ENCODE measurements around the gene SPATA20.

The SPATA20 gene

GRCh38 chr17:50590946-50591737 lies 44.2 kb downstream of the SPATA20 start:
- H3K4me3 Mint-ChIP-seq: no peak overlapping the region
- H3K27me3 Mint-ChIP-seq: peaks cover 29% of the 10 kb centered on the region
- DNase-seq: no peak
- CTCF ChIA-PET: no interaction called here
- H3K27ac Mint-ChIP-seq: no peak overlapping the region
- no peaks in the 10 kb centered on the region for H3K9me3 Mint-ChIP-seq
- no peaks in the 10 kb centered on the region for H3K4me1 Mint-ChIP-seq
- no peaks in the 10 kb centered on the region for H3K36me3 Mint-ChIP-seq

- Mint-ChIP-seq H3K4me3 (no peak overlapping the region), H3K27me3 (peaks cover 14% of the 10 kb centered on the region), H3K27ac (no peak overlapping the region), H3K36me3 (no peaks in the 10 kb centered on the region), H3K9me3 (no peaks in the 10 kb centered on the region), H3K4me1 (no peaks in the 10 kb centered on the region)
- CTCF ChIA-PET: no interaction called here
- DNase-seq: no peak
Measured at GRCh38 chr17:50593321-50593720, 46.3 kb downstream of the SPATA20 start.

- DNase-seq: no peak
- Mint-ChIP-seq H3K36me3 (no peaks in the 10 kb centered on the region), H3K9me3 (no peaks in the 10 kb centered on the region)
Measured at GRCh38 chr17:50594128-50594823, 47.3 kb downstream of the SPATA20 start.

GRCh38 chr17:50594892-50595291 lies 47.9 kb downstream of the SPATA20 start:
- peaks cover 14% of the 10 kb centered on the region for H3K27me3 Mint-ChIP-seq
- H3K9me3 Mint-ChIP-seq: no peaks in the 10 kb centered on the region
- H3K4me1 Mint-ChIP-seq: no peaks in the 10 kb centered on the region
- H3K4me3 Mint-ChIP-seq: no peak overlapping the region
- CTCF ChIA-PET: no interaction called here
- no peak for DNase-seq
- H3K27ac Mint-ChIP-seq: no peak overlapping the region
- H3K36me3 Mint-ChIP-seq: no peaks in the 10 kb centered on the region

More at GRCh38 chr17:50594128-50594823, 47.3 kb downstream of the SPATA20 start:
- CTCF ChIA-PET: no interaction called here
- Mint-ChIP-seq H3K27ac (no peak overlapping the region), H3K4me3 (no peak overlapping the region), H3K4me1 (no peaks in the 10 kb centered on the region), H3K27me3 (peaks cover 14% of the 10 kb centered on the region)

GRCh38 chr17:50596191-50597037 lies 49.4 kb downstream of the SPATA20 start:
- H3K4me3 Mint-ChIP-seq: no peak overlapping the region
- no peak overlapping the region for H3K27ac Mint-ChIP-seq
- no peaks in the 10 kb centered on the region for H3K4me1 Mint-ChIP-seq
- CTCF ChIA-PET: interaction anchor here (1.3 kb wide), 1 partner anchor 20 kb away, joined by 4 read pairs; no protein-coding TSS in a partner anchor
- H3K9me3 Mint-ChIP-seq: no peaks in the 10 kb centered on the region
- DNase-seq: no peak
- H3K36me3 Mint-ChIP-seq: no peaks in the 10 kb centered on the region
- peaks cover 15% of the 10 kb centered on the region for H3K27me3 Mint-ChIP-seq

GRCh38 chr17:50598487-50598886 lies 51.5 kb downstream of the SPATA20 start:
- no peak overlapping the region for H3K27ac Mint-ChIP-seq
- CTCF ChIA-PET: no interaction called here
- no peak for DNase-seq
- no peaks in the 10 kb centered on the region for H3K9me3 Mint-ChIP-seq
- no peaks in the 10 kb centered on the region for H3K36me3 Mint-ChIP-seq
- no peak overlapping the region for H3K4me3 Mint-ChIP-seq
- peaks cover 24% of the 10 kb centered on the region for H3K27me3 Mint-ChIP-seq
- no peaks in the 10 kb centered on the region for H3K4me1 Mint-ChIP-seq

GRCh38 chr17:50599606-50600005 lies 52.6 kb downstream of the SPATA20 start:
- DNase-seq: no peak
- Mint-ChIP-seq H3K27me3 (peaks cover 35% of the 10 kb centered on the region), H3K4me3 (no peak overlapping the region), H3K36me3 (no peaks in the 10 kb centered on the region), H3K27ac (no peak overlapping the region), H3K9me3 (no peaks in the 10 kb centered on the region), H3K4me1 (no peaks in the 10 kb centered on the region)
- CTCF ChIA-PET: no interaction called here

GRCh38 chr17:50601823-50602375 lies 54.9 kb downstream of the SPATA20 start:
- H3K4me1 Mint-ChIP-seq: no peaks in the 10 kb centered on the region
- DNase-seq: no peak
- CTCF ChIA-PET: no interaction called here
- peaks cover 52% of the 10 kb centered on the region for H3K27me3 Mint-ChIP-seq
- H3K36me3 Mint-ChIP-seq: no peaks in the 10 kb centered on the region
- no peak overlapping the region for H3K27ac Mint-ChIP-seq
- H3K4me3 Mint-ChIP-seq: no peak overlapping the region
- H3K9me3 Mint-ChIP-seq: no peaks in the 10 kb centered on the region

- no peaks in the 10 kb centered on the region for H3K4me1 Mint-ChIP-seq
- CTCF ChIA-PET: no interaction called here
- peaks cover 57% of the 10 kb centered on the region for H3K27me3 Mint-ChIP-seq
- no peaks in the 10 kb centered on the region for H3K9me3 Mint-ChIP-seq
- H3K36me3 Mint-ChIP-seq: no peaks in the 10 kb centered on the region
- H3K27ac Mint-ChIP-seq: no peak overlapping the region
- no peak overlapping the region for H3K4me3 Mint-ChIP-seq
- DNase-seq: no peak
Measured at GRCh38 chr17:50602836-50603235, 55.9 kb downstream of the SPATA20 start.

- no peak for DNase-seq
- H3K9me3 Mint-ChIP-seq: no peaks in the 10 kb centered on the region
- CTCF ChIA-PET: no interaction called here
- no peak overlapping the region for H3K4me3 Mint-ChIP-seq
- H3K27ac Mint-ChIP-seq: no peak overlapping the region
- peaks cover 61% of the 10 kb centered on the region for H3K27me3 Mint-ChIP-seq
- no peaks in the 10 kb centered on the region for H3K4me1 Mint-ChIP-seq
- H3K36me3 Mint-ChIP-seq: no peaks in the 10 kb centered on the region
Measured at GRCh38 chr17:50603340-50603739, 56.4 kb downstream of the SPATA20 start.

- no peak overlapping the region for H3K27ac Mint-ChIP-seq
- peaks cover 67% of the 10 kb centered on the region for H3K27me3 Mint-ChIP-seq
- CTCF ChIA-PET: no interaction called here
- H3K36me3 Mint-ChIP-seq: no peaks in the 10 kb centered on the region
- H3K4me1 Mint-ChIP-seq: no peaks in the 10 kb centered on the region
- no peaks in the 10 kb centered on the region for H3K9me3 Mint-ChIP-seq
- DNase-seq: no peak
- H3K4me3 Mint-ChIP-seq: no peak overlapping the region
Measured at GRCh38 chr17:50604513-50604912, 57.5 kb downstream of the SPATA20 start.

- Mint-ChIP-seq H3K36me3 (no peaks in the 10 kb centered on the region), H3K9me3 (no peaks in the 10 kb centered on the region), H3K4me1 (no peaks in the 10 kb centered on the region), H3K27ac (no peak overlapping the region), H3K27me3 (peaks cover 72% of the 10 kb centered on the region), H3K4me3 (no peak overlapping the region)
- CTCF ChIA-PET: interaction anchor here (1.2 kb wide), 1 partner anchor 122 kb away, joined by 3 read pairs; no protein-coding TSS in a partner anchor
- no peak for DNase-seq
Measured at GRCh38 chr17:50605429-50605828, 58.5 kb downstream of the SPATA20 start.
